Parathyroid adenoma (tissue), 2 donors: Measurements from ENCODE around the gene ABCF3.
A peak's percentile ranks its signal among the peaks of the same experiment; 100 is the strongest.

Experiments
- H2AFZ ChIP-seq: fragments of 300-600 bp; sonication (generic); one replicate; pipeline ENCODE4 v1.7.0; 2017; ENCODE audit warnings: antibody characterized with exemption, mild to moderate bottlenecking
- H3K27ac ChIP-seq: fragments of 300-600 bp; sonication (generic); one replicate; pipeline ENCODE4 v1.7.0; 2017
- H3K27me3 ChIP-seq: fragments of 300-600 bp; sonication (generic); one replicate; pipeline ENCODE4 v1.7.0; 2017; ENCODE audit warnings: low read length; ENCODE audit not compliant: control insufficient read depth, insufficient read depth
- H3K36me3 ChIP-seq: fragments of 300-600 bp; sonication (generic); one replicate; pipeline ENCODE4 v1.7.0; 2017; ENCODE audit warnings: low read length; ENCODE audit not compliant: control insufficient read depth, insufficient read depth
- H3K4me1 ChIP-seq: fragments of 300-600 bp; sonication (generic); one replicate; pipeline ENCODE4 v1.7.0; 2017; ENCODE audit warnings: control low read depth
- H3K4me2 ChIP-seq: fragments of 300-600 bp; sonication (generic); one replicate; pipeline ENCODE4 v1.7.0; 2017; ENCODE audit warnings: low read length
- H3K4me3 ChIP-seq: fragments of 300-600 bp; sonication (generic); one replicate; pipeline ENCODE4 v1.7.0; 2017; ENCODE audit warnings: low read depth, low read length
- H3K79me2 ChIP-seq: fragments of 300-600 bp; sonication (generic); one replicate; pipeline ENCODE4 v1.7.0; 2017; ENCODE audit warnings: control low read depth
- H3K9ac ChIP-seq: fragments of 300-600 bp; sonication (generic); one replicate; pipeline ENCODE4 v1.7.0; 2017; ENCODE audit warnings: mild to moderate bottlenecking
- H3K9me3 ChIP-seq: fragments of 300-600 bp; sonication (generic); one replicate; pipeline ENCODE4 v1.7.0; 2017; ENCODE audit warnings: low read length; ENCODE audit not compliant: control insufficient read depth
- TF ChIP-seq, protein P1 (sequence below): fragments of 300-600 bp; sonication (generic); IDR thresholded peaks from one replicate; pipeline ENCODE4 v1.7.0; 2017; ENCODE audit warnings: antibody characterized with exemption, mild to moderate bottlenecking
- donor health status: primary hyperparathyroidism.

ABCF3 gene

GRCh38 chr3:184241447-184242296 is 55.7 kb downstream of the ABCF3 start:
- Histone ChIP-seq H3K27ac (peak overlapping the region; percentile 69), H3K36me3 (no peaks in the 10 kb centered on the region), H3K9me3 (no peaks in the 10 kb centered on the region), H3K4me1 (peaks cover 4% of the 10 kb centered on the region), H3K9ac (no peak overlapping the region), H3K4me2 (peak overlapping the region; percentile 61), H2AFZ (peak overlapping the region; percentile 86), H3K4me3 (no peak overlapping the region), H3K27me3 (no peaks in the 10 kb centered on the region), H3K79me2 (no peaks in the 10 kb centered on the region)
- TF ChIP-seq, protein P1, sequence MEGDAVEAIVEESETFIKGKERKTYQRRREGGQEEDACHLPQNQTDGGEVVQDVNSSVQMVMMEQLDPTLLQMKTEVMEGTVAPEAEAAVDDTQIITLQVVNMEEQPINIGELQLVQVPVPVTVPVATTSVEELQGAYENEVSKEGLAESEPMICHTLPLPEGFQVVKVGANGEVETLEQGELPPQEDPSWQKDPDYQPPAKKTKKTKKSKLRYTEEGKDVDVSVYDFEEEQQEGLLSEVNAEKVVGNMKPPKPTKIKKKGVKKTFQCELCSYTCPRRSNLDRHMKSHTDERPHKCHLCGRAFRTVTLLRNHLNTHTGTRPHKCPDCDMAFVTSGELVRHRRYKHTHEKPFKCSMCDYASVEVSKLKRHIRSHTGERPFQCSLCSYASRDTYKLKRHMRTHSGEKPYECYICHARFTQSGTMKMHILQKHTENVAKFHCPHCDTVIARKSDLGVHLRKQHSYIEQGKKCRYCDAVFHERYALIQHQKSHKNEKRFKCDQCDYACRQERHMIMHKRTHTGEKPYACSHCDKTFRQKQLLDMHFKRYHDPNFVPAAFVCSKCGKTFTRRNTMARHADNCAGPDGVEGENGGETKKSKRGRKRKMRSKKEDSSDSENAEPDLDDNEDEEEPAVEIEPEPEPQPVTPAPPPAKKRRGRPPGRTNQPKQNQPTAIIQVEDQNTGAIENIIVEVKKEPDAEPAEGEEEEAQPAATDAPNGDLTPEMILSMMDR, result peak; percentile 88

DNA sequence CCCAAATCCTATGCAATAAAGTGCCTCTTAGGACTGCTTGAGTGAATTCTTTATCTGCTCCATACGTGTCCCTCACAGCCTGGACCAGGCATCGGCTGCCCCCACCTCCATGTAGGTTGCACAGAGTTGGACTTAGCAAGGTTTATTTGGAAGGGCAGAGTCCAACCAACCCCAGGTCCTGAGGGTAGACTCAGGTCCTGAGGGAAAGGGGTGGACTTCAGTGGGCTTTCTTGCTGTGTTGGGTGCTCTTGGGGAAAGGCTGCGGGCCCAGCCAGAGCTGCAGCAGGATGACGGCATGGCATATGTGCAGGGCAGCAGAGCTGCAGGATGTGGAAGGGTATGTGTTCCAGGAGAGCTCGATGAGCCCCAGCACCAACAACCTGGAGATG is 56.3 kb downstream of the ABCF3 start:
- Histone ChIP-seq H2AFZ (no peak overlapping the region), H3K4me2 (no peak overlapping the region), H3K36me3 (no peaks in the 10 kb centered on the region), H3K27ac (peak overlapping the region; percentile 69), H3K9me3 (no peaks in the 10 kb centered on the region), H3K4me1 (peaks cover 4% of the 10 kb centered on the region), H3K4me3 (no peak overlapping the region), H3K79me2 (no peaks in the 10 kb centered on the region), H3K9ac (no peak overlapping the region), H3K27me3 (no peaks in the 10 kb centered on the region)
- TF ChIP-seq, protein P1, result no peak
